Measurements from ENCODE around the gene ABLIM1.

Gene ABLIM1

DNA sequence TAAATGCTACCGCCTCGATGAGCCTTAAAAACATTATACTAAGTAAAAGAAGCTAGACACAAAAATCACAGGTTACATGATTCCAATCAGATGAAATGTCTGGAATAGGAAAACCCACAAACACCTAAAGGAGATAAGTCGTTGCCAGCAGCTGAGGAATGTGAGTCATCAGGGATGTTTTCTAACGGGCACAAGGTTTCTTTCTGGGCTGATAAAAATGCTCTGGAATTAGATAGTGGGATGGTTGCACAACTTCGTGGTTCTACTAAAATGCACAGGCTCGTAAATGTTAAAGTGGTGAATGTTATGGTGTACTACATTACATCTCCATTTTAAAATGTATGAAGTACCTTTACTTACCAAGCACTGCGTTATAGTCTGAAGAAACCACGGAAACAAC is 9.7 kb downstream of the ABLIM1 start:
- DNase-seq (ENCODE audit: low read depth, low spot score) = no peak

DNA sequence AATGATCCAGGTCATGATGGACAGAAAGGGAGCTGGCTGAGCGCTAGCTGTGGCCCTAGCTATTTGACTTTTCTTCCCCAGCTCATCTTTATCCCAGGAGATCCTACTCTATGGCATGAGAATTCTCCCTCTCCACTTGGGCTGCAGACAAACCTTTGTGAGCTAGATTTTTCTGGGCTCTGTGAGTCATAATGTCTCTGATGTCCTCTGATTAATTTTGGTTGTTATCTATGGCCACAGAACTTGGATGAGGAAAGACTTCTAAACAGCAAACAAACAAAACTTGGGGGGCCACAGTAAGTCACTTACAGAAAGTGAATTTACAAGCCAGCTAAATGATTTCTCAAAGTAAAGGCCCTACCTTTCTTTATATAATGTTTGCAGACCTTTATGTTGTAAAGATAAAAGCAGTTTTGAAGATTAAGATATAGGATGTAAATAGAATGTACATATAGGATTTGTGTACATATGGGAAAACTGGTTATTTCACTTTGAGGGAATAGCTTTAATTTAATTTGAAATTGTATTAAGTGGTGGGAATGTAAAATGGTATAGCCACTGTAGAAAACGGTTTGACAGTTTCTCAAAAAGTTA is 10.4 kb downstream of the ABLIM1 start:
- DNase-seq (ENCODE audit: low read depth, low spot score) = no peak

GRCh38 chr10:114646426-114646825 is 11.6 kb downstream of the ABLIM1 start:
- no peak for DNase-seq (ENCODE audit: low read depth, low spot score)

DNA sequence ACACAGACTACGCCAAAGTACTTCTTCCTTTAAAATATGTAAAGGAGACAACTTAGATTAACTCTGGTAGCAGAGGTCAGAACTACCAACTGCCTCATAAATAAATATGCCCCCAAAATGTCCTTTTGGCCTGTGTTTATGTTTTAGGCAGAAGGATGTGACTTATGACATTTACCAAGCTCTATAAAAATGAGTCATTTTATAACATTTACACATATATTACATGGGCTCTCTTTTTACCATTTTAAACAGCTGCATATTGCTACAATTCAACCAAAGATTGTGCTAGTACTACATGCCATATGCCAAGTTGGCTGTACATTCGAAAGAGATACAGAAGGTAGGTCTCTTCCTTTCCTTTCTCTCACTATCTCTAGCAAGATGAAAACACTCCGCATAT is 12.4 kb downstream of the ABLIM1 start:
- no peak for DNase-seq (ENCODE audit: low read depth, low spot score)

GRCh38 chr10:114643158-114643557 is 14.9 kb downstream of the ABLIM1 start:
- DNase-seq (ENCODE audit: low read depth, low spot score) = no peak

DNA sequence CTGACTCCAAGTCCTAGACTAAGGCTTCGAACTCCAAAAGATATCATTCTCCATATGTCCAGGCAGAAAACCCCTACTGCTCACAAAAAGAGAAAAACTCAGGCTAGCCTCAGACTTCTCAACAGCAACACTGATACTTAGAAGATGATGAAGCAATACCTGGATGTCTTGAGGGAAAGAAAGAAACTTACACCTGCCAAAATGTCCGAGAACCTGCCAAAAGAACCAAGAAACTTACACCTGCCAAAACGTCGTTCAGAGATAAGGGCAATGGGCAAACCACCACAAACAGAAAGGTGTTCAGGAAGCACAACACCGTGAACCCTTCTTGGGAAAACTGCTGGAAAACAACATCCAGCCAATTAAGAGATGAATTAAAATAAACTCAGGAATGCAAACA is 15.3 kb downstream of the ABLIM1 start:
- DNase-seq (ENCODE audit: low read depth, low spot score) = no peak

- no peak for DNase-seq (ENCODE audit: low read depth, low spot score)
Observed at GRCh38 chr10:114638821-114639625, 19.1 kb downstream of the ABLIM1 start.

- no peak for DNase-seq (ENCODE audit: low read depth, low spot score)
Observed at GRCh38 chr10:114635797-114636550, 22.1 kb downstream of the ABLIM1 start.

GRCh38 chr10:114635101-114635500 is 23.0 kb downstream of the ABLIM1 start:
- DNase-seq (ENCODE audit: low read depth, low spot score) = no peak

DNA sequence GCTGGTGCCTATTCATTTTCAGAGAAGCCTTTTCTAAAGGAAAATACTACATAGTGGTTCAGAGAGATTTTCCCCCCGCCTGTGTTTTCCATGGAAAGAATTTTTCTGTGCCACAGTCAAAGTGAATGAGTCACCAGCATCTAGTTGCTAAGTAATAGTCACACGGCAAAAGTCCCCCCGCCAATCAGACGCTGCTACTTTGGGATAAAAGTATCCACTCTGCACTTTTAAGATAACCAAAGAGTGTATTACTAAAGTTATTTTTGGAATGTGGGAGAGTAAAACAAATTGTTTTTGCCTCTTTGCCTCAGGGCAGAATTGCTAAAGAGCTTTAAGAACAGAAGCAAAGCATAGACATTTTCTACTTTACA is 23.5 kb downstream of the ABLIM1 start:
- no peak for DNase-seq (ENCODE audit: low read depth, low spot score)

GRCh38 chr10:114632869-114633715 is 25.0 kb downstream of the ABLIM1 start:
- no peak for DNase-seq (ENCODE audit: low read depth, low spot score)

- DNase-seq (ENCODE audit: low read depth, low spot score) = no peak
Observed at GRCh38 chr10:114631666-114632417, 26.2 kb downstream of the ABLIM1 start.

GRCh38 chr10:114631090-114631665 is 26.9 kb downstream of the ABLIM1 start:
- DNase-seq (ENCODE audit: low read depth, low spot score) = no peak

DNA sequence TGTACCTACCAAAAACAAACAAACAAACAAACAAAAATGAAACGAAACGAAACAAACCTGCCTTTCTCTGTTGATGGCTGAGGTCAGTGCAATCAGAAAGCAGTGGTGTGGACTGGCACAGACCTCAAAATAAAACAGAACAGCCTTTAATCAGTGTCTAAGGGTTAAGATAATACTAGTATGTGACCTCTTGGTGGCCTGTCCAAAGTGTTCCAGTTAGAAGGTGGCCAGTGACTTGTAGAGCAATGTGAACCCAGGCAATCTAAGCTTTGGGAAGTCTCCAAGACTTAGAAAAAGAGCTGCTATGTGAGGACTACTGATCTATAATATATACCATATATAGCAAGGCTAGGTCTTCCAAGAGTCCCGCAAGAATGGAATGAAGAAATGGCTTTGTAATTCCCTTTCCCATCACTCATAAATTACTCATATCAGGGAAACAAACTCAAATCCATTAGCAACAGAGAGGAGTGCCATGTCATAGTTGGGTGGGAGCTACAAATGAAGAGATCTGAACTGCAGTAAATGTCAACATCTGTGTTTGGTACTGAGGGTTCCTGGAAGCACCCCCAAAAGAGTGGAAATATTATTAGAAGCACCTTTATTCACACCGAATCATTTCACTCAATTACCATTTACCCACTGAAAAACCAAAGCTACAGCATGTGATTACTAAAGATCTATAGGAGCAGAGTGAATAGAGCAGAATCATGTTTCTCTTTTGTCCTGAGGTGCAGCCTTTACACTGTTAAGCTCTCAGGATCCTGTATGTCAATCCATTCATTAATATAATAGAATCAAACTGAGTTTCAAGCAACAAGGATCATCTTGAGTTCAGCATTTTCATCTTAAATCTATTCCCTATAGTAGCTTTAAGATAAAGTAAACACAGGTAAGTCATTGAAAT is 28.0 kb downstream of the ABLIM1 start:
- no peak for DNase-seq (ENCODE audit: low read depth, low spot score)

DNA sequence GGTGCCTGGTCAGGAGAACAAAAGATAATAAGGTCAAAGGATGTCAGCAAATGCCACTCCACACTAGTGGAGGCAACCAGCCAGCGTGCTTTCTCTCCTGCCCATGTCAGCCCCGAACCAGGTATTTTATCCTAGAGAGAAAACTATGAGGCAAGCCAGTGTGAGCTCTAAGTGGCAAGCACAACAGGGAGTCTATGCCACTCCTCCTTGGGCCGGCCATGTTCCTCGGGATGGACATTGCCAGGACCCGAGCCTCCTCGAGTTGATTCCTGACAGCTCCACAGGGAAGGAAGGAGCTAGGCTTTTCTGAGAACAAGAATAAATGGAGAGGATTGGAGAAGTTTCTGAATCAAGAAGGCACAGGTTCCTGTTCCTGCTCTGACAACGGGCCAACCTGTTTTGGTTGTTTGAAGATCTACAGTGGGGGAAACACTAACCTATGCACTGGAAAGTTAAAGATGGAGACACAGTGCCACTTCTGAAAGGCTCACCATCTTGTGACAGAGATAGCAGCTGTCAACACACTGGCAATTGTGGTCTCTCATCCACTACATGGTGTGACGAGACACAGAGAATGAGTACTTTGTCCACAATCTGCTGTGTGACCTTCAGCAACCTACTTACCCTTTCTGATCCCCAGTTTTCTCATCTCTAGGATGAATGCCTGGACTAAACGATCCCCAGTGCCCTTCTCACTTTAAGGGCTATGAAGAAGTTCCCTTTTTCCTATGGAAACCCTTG is 28.8 kb downstream of the ABLIM1 start:
- DNase-seq (ENCODE audit: low read depth, low spot score) = no peak

- no peak for DNase-seq (ENCODE audit: low read depth, low spot score)
Observed at GRCh38 chr10:114628106-114628505, 30.0 kb downstream of the ABLIM1 start.

- DNase-seq (ENCODE audit: low read depth, low spot score) = no peak
Observed at GRCh38 chr10:114626841-114627240, 31.2 kb downstream of the ABLIM1 start.

DNA sequence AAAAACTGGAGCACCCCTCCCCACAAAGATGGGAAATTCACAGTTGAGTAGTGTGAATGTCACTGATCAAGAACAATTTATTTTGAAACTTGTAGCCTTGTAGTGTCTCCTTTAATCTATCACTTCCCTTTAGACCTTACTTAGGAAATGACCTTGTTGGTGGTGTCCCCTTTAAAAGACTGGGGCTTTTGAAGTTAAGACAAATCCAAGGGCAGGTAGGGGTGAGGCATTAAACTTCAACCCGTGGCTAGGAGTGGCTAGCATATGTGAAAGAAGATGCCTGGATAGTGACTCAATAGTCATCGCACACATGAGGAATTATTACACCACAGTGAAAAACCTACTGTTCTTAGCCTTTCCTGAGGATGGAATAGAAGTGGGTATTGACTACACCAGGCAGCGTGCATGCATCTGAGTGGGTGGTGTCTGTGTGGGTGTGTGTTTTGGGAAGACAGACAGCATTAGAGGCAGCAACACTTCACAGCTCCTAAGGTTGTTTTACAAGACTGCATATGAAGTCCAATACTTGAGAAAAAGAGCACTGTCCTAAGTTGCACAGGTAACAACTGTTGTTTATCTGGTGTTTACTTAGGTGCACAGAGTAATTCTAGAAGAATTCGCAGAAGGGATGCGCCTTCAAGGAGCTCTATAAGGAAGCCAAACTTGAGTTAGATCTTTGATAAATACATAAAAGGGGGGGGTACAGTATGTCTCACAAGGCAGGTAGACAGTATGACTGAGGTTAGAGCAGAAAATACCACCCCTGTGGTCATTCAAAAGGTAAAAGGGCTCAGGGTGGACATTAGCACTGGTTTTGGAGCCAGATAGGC is 32.9 kb downstream of the ABLIM1 start:
- DNase-seq (ENCODE audit: low read depth, low spot score) = no peak
